ENCODE results near the gene PGAP3.

The PGAP3 gene

DNA sequence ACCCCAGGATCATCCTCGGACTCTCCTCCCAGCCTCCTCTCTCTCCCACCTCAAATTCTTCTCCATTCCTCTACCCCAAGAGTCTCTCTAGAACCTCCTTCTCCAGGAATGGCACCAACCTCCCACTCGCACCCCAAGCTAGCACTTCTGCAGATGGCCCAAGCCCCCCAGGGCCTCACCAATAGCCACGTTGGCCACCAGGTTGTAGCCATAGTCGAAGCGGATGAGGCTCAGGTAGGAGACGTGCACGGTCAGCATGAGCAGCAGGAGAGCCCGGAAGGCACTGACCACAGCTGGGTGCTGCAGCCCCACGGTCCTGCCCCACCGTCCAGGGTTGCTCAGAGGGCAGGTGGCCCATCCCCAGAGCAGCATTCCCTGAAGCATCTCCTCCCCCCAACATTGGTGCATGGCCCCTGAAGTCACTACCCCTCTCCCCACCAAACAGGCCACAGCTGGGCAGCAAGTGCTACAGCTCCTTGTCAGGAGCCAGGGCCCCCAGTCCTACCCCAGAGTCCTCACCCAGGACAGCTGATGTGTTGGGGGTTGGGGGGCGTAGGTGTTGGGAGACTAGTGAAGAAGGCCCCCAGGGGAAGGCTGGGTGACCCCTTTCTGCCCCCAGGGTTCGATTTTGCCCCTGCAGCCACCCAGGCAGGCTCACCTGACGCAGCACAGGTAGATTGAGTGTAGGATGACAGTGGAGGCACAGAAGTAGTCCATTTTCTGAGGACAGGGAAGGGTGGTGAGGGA is 14.3 kb downstream of the PGAP3 start:
- in situ Hi-C loops (cut with HindIII; ENCODE audit: low sequenced_read_pairs), result loop anchor here (10.0 kb wide), 1 partner anchor 59 kb away; no protein-coding TSS in a partner anchor

DNA sequence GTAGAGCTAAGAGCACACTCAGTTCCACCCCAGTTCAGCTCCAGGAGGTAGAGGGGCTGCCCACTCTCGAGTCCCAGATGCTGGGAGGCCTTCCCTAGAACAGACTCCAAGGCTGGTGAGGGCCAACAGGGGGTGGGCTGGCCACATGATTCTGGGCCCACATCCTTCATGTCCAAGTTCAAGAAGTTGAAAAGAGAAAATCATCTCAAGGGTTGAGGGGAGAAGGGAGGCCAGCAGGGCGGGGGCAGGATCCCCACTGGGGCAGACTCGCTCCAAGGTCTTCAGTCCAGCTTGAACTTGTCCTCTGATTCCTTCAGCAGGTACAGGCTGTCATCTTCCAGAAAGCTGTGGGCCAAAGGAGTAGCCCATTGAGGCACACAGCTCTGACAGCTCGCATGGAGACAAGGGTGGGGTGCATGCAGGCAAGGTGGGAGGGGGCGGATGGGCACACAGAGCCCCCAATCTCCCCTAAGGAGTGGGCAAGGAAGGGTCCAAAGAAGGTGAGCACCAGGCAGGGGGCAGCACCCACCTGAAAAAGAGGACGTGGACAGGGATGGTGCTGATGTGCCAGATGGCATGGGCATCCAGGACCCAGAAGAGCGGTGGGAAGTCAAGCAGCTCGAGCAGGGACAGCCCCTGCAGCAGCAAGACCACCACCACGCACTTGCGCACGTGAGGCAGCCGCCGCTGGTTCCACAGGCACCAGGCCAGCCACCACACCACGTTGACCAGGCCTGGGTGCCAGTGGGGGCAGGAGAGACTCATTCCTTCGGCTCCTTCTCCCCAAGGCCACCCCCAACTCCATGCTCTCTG is 15.1 kb downstream of the PGAP3 start:
- in situ Hi-C loops (cut with HindIII; ENCODE audit: low sequenced_read_pairs), result loop anchor here (10.0 kb wide), 1 partner anchor 58 kb away; no protein-coding TSS in a partner anchor

DNA sequence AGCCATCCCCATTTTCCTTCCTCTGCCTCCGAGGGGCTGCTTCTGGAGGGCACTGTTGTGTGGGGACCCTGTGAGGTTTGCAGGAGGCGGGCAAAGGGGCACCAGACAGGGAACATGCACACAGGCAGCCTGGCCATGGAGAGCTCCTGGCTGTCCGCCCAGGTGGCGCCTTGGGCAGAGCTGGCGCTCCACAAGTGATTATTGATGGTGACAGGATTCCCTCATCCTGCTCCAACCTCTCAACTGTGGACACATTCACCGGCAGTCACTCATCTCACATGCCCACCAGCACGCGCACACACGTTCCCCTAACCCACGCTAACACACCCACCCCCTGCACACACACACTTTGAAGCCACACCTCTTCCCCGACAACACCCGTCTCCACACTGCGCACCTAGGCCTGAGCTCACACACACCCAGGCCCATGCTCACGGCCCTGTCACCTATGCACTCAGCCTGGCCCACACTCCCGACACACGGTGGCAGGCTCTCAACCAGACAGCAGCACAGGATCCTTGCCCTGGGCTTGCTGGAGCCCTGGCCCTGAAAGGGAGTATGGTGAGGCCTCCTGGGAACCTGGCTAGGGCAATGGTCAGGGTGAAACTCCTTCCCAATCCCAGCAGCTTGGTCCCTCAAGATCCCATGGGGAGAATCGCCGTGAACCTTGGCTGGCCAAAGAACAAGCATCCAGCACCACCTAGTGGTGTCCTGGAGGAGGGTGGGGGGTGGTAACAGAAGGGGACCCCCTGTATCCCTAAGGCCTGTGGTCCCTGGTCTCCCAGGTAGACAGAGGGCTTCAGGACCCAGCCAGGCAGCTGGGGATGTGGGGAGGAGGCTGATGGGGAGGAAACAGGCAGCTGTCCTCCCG is 16.0 kb downstream of the PGAP3 start:
- in situ Hi-C loops (cut with HindIII; ENCODE audit: low sequenced_read_pairs), result loop anchor here (10.0 kb wide), 1 partner anchor 57 kb away; no protein-coding TSS in a partner anchor

DNA sequence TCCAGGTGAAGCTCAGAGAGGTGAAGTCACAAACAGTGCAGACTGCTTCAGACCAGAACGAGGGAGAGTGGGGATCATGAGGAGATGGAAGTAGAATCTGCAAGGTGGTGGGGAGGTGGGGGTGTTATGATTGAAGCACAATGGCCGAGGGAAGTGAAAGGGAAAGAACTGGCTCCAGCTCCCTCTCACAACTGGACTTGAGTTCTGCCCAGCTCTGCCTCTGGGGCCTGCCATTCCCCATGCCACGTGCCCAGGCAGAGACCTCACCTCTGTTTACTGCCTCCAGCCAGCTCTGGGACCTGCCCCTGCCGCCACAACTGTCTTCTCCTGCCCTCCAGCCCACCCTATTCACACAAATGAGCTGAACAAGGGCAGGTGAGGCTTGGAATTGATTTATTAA is 17.1 kb downstream of the PGAP3 start:
- in situ Hi-C loops (cut with HindIII; ENCODE audit: low sequenced_read_pairs), result loop anchor here (10.0 kb wide), 1 partner anchor 56 kb away; no protein-coding TSS in a partner anchor

DNA sequence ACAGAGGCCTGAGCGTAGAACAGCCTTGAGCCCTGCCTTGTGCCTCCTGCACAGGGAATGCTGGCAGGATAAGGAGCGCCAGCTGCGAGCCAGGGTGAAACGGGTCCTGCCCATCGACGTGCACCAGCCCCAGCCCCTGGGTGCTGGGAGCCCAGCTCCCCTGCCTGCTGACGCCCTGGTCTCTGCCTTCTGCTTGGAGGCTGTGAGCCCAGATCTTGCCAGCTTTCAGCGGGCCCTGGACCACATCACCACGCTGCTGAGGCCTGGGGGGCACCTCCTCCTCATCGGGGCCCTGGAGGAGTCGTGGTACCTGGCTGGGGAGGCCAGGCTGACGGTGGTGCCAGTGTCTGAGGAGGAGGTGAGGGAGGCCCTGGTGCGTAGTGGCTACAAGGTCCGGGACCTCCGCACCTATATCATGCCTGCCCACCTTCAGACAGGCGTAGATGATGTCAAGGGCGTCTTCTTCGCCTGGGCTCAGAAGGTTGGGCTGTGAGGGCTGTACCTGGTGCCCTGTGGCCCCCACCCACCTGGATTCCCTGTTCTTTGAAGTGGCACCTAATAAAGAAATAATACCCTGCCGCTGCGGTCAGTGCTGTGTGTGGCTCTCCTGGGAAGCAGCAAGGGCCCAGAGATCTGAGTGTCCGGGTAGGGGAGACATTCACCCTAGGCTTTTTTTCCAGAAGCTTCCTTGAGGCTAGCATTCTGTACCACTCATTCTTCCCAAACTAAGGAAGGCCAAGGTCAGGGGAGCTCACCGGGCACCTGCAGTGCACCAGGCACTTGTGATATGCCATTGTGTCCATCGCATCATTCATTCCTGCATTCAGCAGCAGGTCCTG is 17.7 kb downstream of the PGAP3 start:
- in situ Hi-C loops (cut with HindIII; ENCODE audit: low sequenced_read_pairs), result loop anchor here (10.0 kb wide), 1 partner anchor 55 kb away; no protein-coding TSS in a partner anchor

DNA sequence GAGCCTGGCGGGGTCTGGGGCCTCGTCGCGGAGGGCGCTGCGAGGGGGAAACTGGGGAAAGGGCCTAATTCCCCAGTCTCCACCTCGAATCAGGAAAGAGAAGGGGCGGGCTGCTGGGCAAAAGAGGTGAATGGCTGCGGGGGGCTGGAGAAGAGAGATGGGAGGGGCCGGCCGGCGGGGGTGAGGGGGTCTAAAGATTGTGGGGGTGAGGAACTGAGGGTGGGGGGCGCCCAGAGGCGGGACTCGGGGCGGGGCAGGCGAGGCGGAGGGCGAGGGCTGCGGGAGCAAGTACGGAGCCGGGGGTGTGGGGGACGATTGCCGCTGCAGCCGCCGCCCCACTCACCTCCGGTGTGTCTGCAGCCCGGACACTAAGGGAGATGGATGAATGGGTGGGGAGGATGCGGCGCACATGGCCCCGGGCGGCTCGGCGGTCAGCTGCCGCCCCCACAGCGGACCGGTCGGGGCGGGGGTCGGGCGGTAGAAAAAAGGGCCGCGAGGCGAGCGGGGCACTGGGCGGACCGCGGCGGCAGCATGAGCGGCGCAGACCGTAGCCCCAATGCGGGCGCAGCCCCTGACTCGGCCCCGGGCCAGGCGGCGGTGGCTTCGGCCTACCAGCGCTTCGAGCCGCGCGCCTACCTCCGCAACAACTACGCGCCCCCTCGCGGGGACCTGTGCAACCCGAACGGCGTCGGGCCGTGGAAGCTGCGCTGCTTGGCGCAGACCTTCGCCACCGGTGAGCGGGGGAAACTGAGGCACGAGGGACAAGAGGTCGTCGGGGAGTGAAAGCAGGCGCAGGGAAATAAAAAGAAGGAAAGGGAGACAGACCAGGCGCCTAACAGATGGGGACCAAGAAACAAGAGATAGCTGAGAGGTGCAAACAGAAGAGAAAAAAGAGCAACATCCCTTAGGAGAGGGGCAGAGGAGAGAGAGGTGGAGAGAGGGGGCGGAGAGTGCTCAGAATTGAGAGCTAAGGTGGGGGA is 19.6 kb downstream of the PGAP3 start, which contains the start of gene PNMT:
TSS of gene PNMT (plus strand) at position 509 of the 980 bp plus-strand sequence. CDS start at position 532, 23 bp downstream.
- in situ Hi-C loops (cut with HindIII; ENCODE audit: low sequenced_read_pairs), result no loop called here

DNA sequence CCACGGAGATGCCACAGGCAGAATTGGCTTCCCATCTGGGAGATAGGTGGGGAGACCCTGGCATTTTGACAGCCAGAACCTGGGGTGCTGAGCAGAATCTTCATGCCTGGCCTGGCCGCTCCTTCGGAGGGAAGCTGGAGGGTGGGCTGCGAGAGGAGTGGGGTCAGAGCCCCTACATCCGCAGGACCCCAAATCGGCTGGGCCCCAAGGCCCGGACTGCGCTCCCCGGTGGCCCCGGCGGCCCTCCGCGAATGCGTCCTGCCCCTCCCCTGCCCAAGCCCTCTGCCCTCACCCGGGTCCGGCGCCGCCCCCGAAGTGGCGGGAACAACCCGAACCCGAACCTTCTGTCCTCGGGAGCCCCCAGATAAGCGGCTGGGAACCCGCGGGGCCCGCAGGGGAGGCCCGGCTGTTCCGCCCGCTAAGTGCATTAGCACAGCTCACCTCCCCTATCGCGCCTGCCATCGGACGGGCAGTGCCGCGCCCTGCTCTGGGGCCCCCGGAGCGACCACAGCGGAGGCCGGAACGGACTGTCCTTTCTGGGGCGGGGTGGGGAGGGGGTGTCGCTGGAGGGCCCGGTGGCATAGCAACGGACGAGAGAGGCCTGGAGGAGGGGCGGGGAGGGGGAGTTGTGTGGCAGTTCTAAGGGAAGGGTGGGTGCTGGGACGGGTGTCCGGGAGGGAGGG is 20.5 kb downstream of the PGAP3 start:
- in situ Hi-C loops (cut with HindIII; ENCODE audit: low sequenced_read_pairs), result no loop called here

DNA sequence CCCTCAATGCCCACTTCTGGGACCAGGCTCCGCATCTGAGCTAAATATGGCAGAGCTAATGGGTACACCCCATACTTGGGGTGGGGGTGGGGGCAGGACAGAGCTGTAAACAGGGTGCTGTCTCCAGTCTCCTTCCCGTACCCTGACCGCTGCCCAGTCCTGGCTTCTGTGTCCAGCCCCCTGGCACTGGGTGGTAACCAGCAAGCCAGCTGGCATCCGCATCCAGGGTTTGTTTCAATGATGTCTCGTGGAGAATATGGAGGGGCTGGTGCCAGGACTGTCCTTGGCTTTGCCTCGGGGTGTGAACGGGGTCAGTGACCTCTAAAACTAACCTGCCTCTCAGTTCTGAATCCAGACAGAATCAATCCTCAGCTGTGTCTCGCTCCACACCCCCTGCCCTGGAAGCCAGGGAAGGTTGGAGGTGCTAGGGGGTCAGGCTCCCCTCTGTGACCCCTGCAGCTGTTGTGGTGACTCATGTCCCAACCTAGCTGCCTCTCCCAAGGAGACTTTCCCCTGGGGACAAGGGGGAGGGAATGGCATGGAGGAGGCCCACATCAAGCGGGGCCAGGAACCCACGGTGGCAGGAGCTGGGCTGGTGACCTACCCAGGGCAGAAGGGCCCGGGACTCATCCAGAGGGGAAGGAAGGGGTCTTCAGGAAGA is 21.1 kb downstream of the PGAP3 start:
- in situ Hi-C loops (cut with HindIII; ENCODE audit: low sequenced_read_pairs), result no loop called here

DNA sequence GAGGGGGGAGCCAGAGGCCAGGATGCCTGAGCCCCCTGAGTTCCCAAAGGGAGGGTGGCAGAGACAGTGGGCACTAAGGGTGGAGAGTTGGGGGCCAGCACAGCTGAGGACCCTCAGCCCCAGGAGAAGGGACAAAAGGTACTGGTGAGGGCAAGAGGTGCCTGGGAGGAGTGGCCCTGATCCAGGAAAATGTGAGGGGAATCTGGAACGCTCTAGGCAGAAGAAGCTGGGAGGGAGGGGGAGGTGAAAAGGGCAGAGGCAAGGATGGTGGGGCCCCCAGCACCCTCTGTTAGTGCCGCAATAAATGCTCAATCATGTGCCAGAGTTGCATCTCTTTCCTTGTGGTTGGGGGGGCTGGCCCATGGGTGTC is 21.6 kb downstream of the PGAP3 start:
- in situ Hi-C loops (cut with HindIII; ENCODE audit: low sequenced_read_pairs), result no loop called here

DNA sequence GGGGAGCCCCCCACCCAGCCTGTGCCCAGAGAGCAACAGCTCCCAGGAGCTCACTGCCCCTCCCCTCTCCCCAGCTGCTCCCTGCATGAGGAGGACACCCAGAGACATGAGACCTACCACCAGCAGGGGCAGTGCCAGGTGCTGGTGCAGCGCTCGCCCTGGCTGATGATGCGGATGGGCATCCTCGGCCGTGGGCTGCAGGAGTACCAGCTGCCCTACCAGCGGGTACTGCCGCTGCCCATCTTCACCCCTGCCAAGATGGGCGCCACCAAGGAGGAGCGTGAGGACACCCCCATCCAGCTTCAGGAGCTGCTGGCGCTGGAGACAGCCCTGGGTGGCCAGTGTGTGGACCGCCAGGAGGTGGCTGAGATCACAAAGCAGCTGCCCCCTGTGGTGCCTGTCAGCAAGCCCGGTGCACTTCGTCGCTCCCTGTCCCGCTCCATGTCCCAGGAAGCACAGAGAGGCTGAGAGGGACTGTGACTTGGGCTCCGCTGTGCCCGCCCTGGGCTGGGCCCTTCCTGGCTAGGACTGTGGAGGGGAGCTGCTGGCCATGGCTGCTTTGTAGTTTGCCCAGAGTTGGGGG is 22.1 kb downstream of the PGAP3 start:
- in situ Hi-C loops (cut with HindIII; ENCODE audit: low sequenced_read_pairs), result no loop called here

DNA sequence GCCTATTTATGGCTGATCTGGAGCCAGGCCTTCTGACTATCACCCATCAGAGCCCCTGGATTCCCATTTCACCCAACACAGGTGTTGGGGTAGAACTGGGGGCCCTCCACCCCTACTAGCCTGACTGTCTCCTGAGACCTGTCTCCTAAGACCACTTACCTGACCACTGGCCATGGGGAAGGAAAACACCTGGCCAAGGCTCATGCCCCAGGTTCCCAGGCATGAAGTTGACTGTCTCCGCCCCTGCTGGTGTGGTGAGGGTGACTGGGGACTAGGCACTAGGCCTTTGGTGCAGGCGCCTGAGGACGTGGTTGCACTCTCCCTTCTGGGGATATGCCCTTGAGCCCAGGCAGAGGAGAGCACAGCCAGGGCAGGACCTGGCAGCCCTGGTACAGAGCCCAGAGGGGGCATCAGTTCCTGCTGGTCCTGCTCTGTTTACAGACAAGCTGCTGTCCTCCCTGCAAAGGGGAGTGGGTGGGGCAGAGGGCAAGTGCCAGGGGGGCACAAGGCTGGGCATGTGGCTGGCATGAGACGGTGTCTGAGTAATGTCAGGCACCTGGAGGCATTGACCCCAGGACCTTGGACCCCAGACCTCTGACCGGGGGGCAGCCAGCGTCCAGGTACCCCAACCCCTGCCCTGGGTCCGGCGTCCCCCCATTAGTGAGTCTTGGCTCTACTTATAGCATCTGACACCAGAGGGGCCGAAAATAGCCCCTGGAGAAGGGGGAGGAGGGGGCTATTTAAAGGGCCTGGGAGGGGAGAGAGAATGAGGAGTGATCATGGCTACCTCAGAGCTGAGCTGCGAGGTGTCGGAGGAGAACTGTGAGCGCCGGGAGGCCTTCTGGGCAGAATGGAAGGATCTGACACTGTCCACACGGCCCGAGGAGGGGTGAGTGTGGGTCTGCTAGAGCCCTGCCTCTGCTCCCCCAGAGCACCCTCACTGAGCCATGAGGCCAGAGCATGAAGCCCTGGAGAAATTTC is 23.0 kb downstream of the PGAP3 start, which contains the start of gene TCAP:
TSS of gene TCAP (plus strand) at position 769 of the 981 bp plus-strand sequence. CDS start at position 780, 11 bp downstream.
- in situ Hi-C loops (cut with HindIII; ENCODE audit: low sequenced_read_pairs), result no loop called here

DNA sequence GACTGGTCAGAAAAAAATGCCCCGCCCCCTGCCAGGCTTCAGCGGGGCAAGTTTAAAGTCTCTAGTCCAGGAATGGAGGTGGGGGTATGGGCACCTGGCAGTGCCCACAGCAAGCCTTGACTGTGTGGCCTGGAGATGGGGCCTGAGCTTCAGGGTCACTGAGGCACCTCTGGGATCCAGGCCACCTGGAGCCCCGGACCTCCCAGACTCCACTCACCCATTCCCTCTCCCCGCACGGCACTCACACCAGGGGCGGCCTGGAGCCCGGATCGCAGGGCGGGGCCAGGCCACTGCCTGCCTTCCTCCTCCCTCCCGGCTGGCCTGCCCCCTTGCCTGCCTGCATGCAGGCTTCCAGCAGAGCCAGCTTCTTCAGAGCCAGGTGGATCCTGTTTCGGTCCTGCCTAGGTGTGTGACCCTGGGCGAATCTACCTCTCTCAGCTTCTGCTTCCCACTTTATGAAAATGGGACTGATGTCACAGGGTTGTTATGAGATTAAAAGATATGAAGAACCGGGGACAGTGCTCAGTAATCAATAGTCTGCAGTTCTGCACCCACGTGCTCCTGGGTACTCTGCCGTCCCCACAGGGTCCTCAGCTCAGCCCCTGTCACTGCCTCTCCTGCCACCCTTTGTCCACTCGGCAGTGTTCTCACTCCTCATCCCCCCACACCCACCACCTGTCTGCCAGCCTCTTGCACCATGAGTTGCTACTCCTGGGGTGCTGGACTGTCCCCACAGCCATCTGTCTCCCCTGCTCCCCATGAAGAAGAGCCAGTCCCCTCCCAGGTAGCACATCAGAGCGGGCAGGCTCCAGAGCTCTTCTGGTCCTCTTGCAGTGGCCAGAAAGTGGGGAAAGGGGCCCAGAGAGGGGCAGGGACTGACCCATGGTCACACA is 23.9 kb downstream of the PGAP3 start:
- in situ Hi-C loops (cut with HindIII; ENCODE audit: low sequenced_read_pairs), result no loop called here

DNA sequence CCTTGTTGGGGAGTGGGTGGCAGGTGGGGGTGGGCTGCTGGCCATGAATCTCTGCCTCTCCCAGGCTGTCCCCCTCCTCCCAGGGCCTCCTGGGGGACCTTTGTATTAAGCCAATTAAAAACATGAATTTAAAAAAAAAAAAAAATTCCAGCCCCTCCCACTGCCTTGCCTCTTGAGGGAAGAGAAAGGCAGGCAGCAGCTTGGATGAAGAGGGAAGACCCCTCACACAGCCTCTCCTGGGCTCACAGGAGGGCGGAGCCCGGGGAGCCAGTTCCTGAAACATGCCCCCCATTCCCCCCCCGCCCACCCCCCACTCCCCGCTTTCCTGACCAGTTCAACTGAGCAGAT is 24.5 kb downstream of the PGAP3 start:
- in situ Hi-C loops (cut with HindIII; ENCODE audit: low sequenced_read_pairs), result no loop called here

DNA sequence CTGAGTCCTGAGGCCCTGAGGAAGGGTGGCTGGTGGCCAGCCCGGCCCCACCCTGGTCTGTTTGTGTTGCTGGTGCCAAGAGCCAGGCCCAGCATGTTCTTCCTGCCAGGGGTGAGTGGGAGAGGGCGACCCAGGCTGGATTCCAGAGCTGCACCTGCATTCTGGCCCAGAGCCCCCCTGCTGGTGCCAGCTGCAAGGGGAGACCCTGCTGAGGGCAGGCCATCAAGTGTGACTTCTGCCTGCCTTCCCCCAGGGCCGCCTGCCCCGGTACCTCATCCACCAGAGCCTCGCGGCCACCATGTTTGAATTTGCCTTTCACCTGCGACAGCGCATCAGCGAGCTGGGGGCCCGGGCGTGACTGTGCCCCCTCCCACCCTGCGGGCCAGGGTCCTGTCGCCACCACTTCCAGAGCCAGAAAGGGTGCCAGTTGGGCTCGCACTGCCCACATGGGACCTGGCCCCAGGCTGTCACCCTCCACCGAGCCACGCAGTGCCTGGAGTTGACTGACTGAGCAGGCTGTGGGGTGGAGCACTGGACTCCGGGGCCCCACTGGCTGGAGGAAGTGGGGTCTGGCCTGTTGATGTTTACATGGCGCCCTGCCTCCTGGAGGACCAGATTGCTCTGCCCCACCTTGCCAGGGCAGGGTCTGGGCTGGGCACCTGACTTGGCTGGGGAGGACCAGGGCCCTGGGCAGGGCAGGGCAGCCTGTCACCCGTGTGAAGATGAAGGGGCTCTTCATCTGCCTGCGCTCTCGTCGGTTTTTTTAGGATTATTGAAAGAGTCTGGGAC is 25.1 kb downstream of the PGAP3 start:
- in situ Hi-C loops (cut with HindIII; ENCODE audit: low sequenced_read_pairs), result no loop called here
